H1 (cell line): ENCODE results near the gene NME4. TPM values are rescaled to one million over a fixed set of nuclear protein-coding genes. Genes with fewer than 3 reads are reported as not detected.

ENCODE experiments used
- CTCF ChIA-PET: fragments of 300-600 bp; sonication (Branson Sonifier 250); formaldehyde crosslinking; loops from one replicate; lab custom pipeline; 2021; ENCODE audit not compliant: partially characterized antibody; lab: Charles Lee
- POLR2A ChIA-PET: fragments of 300-600 bp; sonication (Branson Sonifier 250); formaldehyde crosslinking; loops from one replicate; lab custom pipeline; 2021; ENCODE audit warnings: inconsistent platforms; ENCODE audit not compliant: partially characterized antibody; lab: Charles Lee
- DNase-seq, 2 experiments: peaks; one replicate each; pipeline versions ENCODE4 v3.0.0 to v3.0.0-alpha.2; 2010 to 2022; ENCODE audit warnings: low spot score in 2 of 2, low read depth in 1 of 2, mixed read lengths in 1 of 2
- FAIRE-seq: peaks from 2 replicates; lab custom pipeline; 2011; peaks lifted over from hg19 to GRCh38; lab: Jason Lieb, UNC
- H2AFZ ChIP-seq: 2 replicates; pipeline ENCODE4 v1.8.1; 2012; ENCODE audit warnings: low read length, inconsistent platforms
- H2AK5ac ChIP-seq: 2 replicates; pipeline ENCODE4 v1.6.1; 2013; ENCODE audit warnings: low read depth, low read length
- H2BK120ac ChIP-seq: replicated peaks from 2 replicates; pipeline ENCODE3; 2013; ENCODE audit warnings: low read depth, low read length, inconsistent platforms
- H2BK12ac ChIP-seq: 2 replicates; pipeline ENCODE4 v1.6.1; 2013; ENCODE audit warnings: low read depth, low read length
- H2BK15ac ChIP-seq: 2 replicates; pipeline ENCODE4 v1.6.1; 2013; ENCODE audit warnings: low read length
- H2BK20ac ChIP-seq: 2 replicates; pipeline ENCODE4 v1.6.1; 2013; ENCODE audit warnings: low read length
- H2BK5ac ChIP-seq: 2 replicates; pipeline ENCODE4 v1.6.1; 2013; ENCODE audit warnings: low read depth, low read length
- H3K14ac ChIP-seq: 2 replicates; pipeline ENCODE4 v1.6.1; 2013; ENCODE audit warnings: inconsistent platforms; ENCODE audit not compliant: insufficient read length
- H3K18ac ChIP-seq: 2 replicates; pipeline ENCODE4 v1.6.1; 2013; ENCODE audit warnings: low read length; ENCODE audit errors: extremely low read depth
- H3K23ac ChIP-seq: 2 replicates; pipeline ENCODE4 v1.6.1; 2013; ENCODE audit warnings: inconsistent platforms; ENCODE audit not compliant: insufficient read length
- H3K23me2 ChIP-seq: 2 replicates; pipeline ENCODE4 v1.6.1; 2013; ENCODE audit warnings: low read depth, low read length
- H3K27ac ChIP-seq: 2 replicates; pipeline ENCODE4 v1.6.1; 2011; ENCODE audit warnings: low read depth, low read length, inconsistent platforms
- H3K27me3 ChIP-seq, 4 experiments: replicated peaks in 1 of 4; 1 replicate in 1 of 4; 2 replicates in 3 of 4; pipeline versions ENCODE4 v1.6.1 to v1.8.1; 2011 to 2013; ENCODE audit warnings: low read length in 3 of 4, mild to moderate bottlenecking in 3 of 4, inconsistent platforms in 2 of 4, mixed read lengths in 2 of 4, moderate library complexity in 1 of 4; ENCODE audit not compliant: control insufficient read depth in 3 of 4, insufficient read depth in 3 of 4; ENCODE audit errors: extremely low read depth in 1 of 4
- H3K36me3 ChIP-seq, 4 experiments: 2 replicates each; pipeline versions ENCODE4 v1.6.1 to v1.8.1; 2011 to 2013; ENCODE audit warnings: mild to moderate bottlenecking in 4 of 4, low read length in 3 of 4, moderate library complexity in 2 of 4, control low read depth in 1 of 4, inconsistent platforms in 1 of 4; ENCODE audit not compliant: insufficient read depth in 4 of 4, control insufficient read depth in 2 of 4
- H3K4ac ChIP-seq: replicated peaks from 2 replicates; pipeline ENCODE3; 2013; ENCODE audit warnings: low read length, low read depth, mixed read lengths, inconsistent platforms; ENCODE audit not compliant: insufficient read length
- H3K4me1 ChIP-seq, 4 experiments: replicated peaks in 1 of 4; 1 replicate in 1 of 4; 2 replicates in 3 of 4; pipeline versions ENCODE4 v1.6.1 to v1.8.1; 2011 to 2013; ENCODE audit warnings: low read length in 3 of 4, inconsistent platforms in 2 of 4, mixed read lengths in 1 of 4; ENCODE audit not compliant: insufficient read depth in 4 of 4, control insufficient read depth in 3 of 4
- H3K4me2 ChIP-seq, 2 experiments: 2 replicates each; pipeline versions ENCODE4 v1.6.1 to v1.8.1; 2011 to 2013; ENCODE audit warnings: low read depth in 2 of 2, low read length in 2 of 2, control low read depth in 1 of 2, inconsistent platforms in 1 of 2, mild to moderate bottlenecking in 1 of 2; ENCODE audit not compliant: insufficient read depth in 1 of 2
- H3K4me3 ChIP-seq, 4 experiments: fragments of 200-600, 300-600 bp in 1 of 4; sonication (generic), shearing (Covaris generic), sonication (Bioruptor Twin) in 1 of 4; 2 replicates each; pipeline versions ENCODE4 v1.5.1 to v1.8.1; 2011 to 2016; ENCODE audit warnings: low read length in 4 of 4, low read depth in 3 of 4, control low read depth in 2 of 4, inconsistent platforms in 2 of 4, mild to moderate bottlenecking in 2 of 4, mixed read lengths in 1 of 4, moderate library complexity in 1 of 4; ENCODE audit not compliant: insufficient read depth in 2 of 4; ENCODE audit errors: extremely low read depth in 1 of 4
- H3K56ac ChIP-seq: replicated peaks from 2 replicates; pipeline ENCODE3; 2013; ENCODE audit warnings: low read depth, mild to moderate bottlenecking, mixed read lengths, low read length, inconsistent platforms; ENCODE audit not compliant: insufficient read length
- H3K79me1 ChIP-seq: 2 replicates; pipeline ENCODE4 v1.6.1; 2013; ENCODE audit warnings: low read depth, low read length, control low read depth
- H3K79me2 ChIP-seq, 2 experiments: 2 replicates each; pipeline versions ENCODE4 v1.6.1 to v1.8.1; 2012 to 2013; ENCODE audit warnings: low read length in 2 of 2, mild to moderate bottlenecking in 2 of 2, inconsistent platforms in 1 of 2; ENCODE audit not compliant: insufficient read depth in 2 of 2, control insufficient read depth in 1 of 2
- H3K9ac ChIP-seq, 4 experiments: replicated peaks in 1 of 4; 1 replicate in 1 of 4; 2 replicates in 3 of 4; pipeline versions ENCODE4 v1.6.1 to v1.8.1; 2011 to 2013; ENCODE audit warnings: low read depth in 3 of 4, low read length in 3 of 4, control low read depth in 2 of 4, mild to moderate bottlenecking in 2 of 4, moderate library complexity in 2 of 4, inconsistent platforms in 1 of 4; ENCODE audit errors: extremely low read depth in 1 of 4
- H3K9me3 ChIP-seq, 2 experiments: 2 replicates each; pipeline versions ENCODE4 v1.6.1 to v1.8.1; 2012 to 2013; ENCODE audit warnings: mild to moderate bottlenecking in 2 of 2, moderate library complexity in 2 of 2, control low read depth in 1 of 2, inconsistent platforms in 1 of 2, low read depth in 1 of 2, low read length in 1 of 2, mixed read lengths in 1 of 2; ENCODE audit not compliant: insufficient read depth in 2 of 2
- H4K20me1 ChIP-seq, 2 experiments: replicated peaks in 1 of 2; 2 replicates each; pipeline versions ENCODE3 to v1.8.1; 2011 to 2013; ENCODE audit warnings: inconsistent platforms in 2 of 2, low read length in 2 of 2, mild to moderate bottlenecking in 1 of 2; ENCODE audit not compliant: insufficient read depth in 2 of 2, control insufficient read depth in 1 of 2
- H4K5ac ChIP-seq: 2 replicates; pipeline ENCODE4 v1.6.1; 2013; ENCODE audit warnings: low read length, low read depth, mixed read lengths, inconsistent platforms; ENCODE audit not compliant: insufficient read length
- H4K8ac ChIP-seq: 2 replicates; pipeline ENCODE4 v1.8.0; 2013; ENCODE audit warnings: mild to moderate bottlenecking, moderate library complexity, low read length, inconsistent platforms; ENCODE audit not compliant: insufficient read depth; ENCODE audit errors: extremely low read depth
- H4K91ac ChIP-seq: replicated peaks from 2 replicates; pipeline ENCODE3; 2013; ENCODE audit warnings: low read length, mixed read lengths, inconsistent platforms; ENCODE audit not compliant: insufficient read length
- CHD1 ChIP-seq: IDR thresholded peaks from 2 replicates; pipeline ENCODE4 v1.6.1; 2012; ENCODE audit warnings: low read depth, low read length, improper control_type of control experiment
- SAP30 ChIP-seq: fragments of 300-600 bp; sonication (generic); IDR thresholded peaks from 2 replicates; pipeline ENCODE4 v1.7.1; 2012; ENCODE audit warnings: low read length, moderate library complexity, mild to moderate bottlenecking, inconsistent platforms; ENCODE audit not compliant: insufficient read depth, insufficient replicate concordance
- WGBS, 2 experiments: shearing (Covaris generic) in 1 of 2; methylation state at CpG; one replicate each; pipeline versions ENCODE4 v1.1.6 to v1.1.7; 2013 to 2015; ENCODE audit warnings: low lambda C conversion rate in 2 of 2, mixed read lengths in 2 of 2, inconsistent platforms in 1 of 2, low coverage in 1 of 2, missing lambda C conversion rate in 1 of 2; ENCODE audit not compliant: insufficient replicate concordance in 2 of 2, insufficient coverage in 1 of 2, insufficient read length in 1 of 2; ENCODE audit errors: extremely low coverage in 1 of 2, missing lambda C conversion rate in 1 of 2; 5-methylcytosine and 5-hydroxymethylcytosine counted together
- polyA plus RNA-seq, 7 experiments: library from polyadenylated mRNA; depleted of rRNA in 3 of 7; stranded (reverse) in 5 of 7; unstranded in 2 of 7; fragments of >200 nt in 5 of 7; fragments of 200-250 nt in 2 of 7; gene quantifications; 1 replicate in 5 of 7; 2 replicates in 1 of 7; 4 replicates in 1 of 7; pipeline versions ENCODE4 v1.2.1 to v1.2.3, GENCODE V29; 2011 to 2013; ENCODE audit warnings: missing spikeins in 2 of 7, mixed read lengths in 2 of 7
- total RNA-seq: library from RNA; stranded (reverse); fragmentation: NEBNext Ultra II Directional; extraction: Animal tissue kit (Norgen Biotek cat#: 25700); gene quantifications from 2 replicates; pipeline ENCODE4 v1.2.1, GENCODE V29; 2021

The NME4 gene
- total and polyA plus RNA-seq, 2 of the 8 experiments (the other 6 are each of a cell fraction or from before 2014, with no cell fraction given) = 408 to 863 TPM

DNA sequence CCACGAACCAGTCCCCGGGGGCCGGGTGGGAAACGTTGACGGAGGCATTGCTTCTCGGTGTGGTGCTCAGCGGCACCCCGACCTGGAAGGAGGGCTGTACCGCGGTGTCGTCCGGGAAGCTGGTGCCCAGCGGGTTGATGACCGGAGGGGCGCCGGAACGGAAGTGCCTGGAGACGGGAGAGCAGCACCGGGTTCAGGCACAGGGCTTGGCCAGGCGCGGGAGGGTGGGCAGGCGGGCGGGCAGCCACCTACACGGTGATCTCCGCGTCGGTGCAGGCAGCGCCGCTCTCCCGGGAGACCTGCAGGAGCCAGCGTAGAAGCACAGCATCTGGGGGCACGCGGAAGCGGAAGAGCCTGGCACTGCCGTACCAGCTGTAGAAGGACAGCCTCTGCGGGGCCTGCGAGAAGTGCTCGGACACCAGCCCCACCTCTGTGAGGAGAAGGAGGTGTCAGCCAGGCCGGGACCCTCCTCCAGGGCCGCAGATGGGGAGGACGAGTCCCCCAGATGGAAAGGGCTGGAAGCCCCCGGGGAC is 19.5 kb upstream of the NME4 start:
- Histone ChIP-seq H2BK12ac (no peak overlapping the region), H3K4me3 (no peak overlapping the region), H3K56ac (no peak overlapping the region), H2BK120ac (no peak overlapping the region), H3K27me3 (peaks cover 0 to 3% (median under 1%) of the 10 kb centered on the region in 4 experiments; a peak in 1 of 7 replicates), H3K4me1 (peaks cover 5 to 19% (median 10%) of the 10 kb centered on the region in 4 experiments), H2AK5ac (no peak overlapping the region), H3K36me3 (peaks cover 17 to 48% (median 24%) of the 10 kb centered on the region in 4 experiments), H4K8ac (no peak overlapping the region), H3K4ac (no peak overlapping the region), H2BK5ac (no peak overlapping the region), H3K79me2 (peaks cover 0 to 24% of the 10 kb centered on the region in 2 experiments; a peak in 2 of 4 replicates), H3K27ac (no peak overlapping the region), H3K9me3 (no peaks in the 10 kb centered on the region), H2AFZ (no peak overlapping the region), H3K9ac (no peak overlapping the region), H3K79me1 (peaks cover 4% of the 10 kb centered on the region; the same call in 1 of the 2 replicates), H3K14ac (no peak overlapping the region), H3K23ac (no peak overlapping the region), H3K23me2 (peaks cover 5% of the 10 kb centered on the region; the same call in 1 of the 2 replicates), H3K18ac (no peak overlapping the region), H2BK15ac (no peak overlapping the region), H4K5ac (no peak overlapping the region), H4K20me1 (peaks cover 16 to 39% of the 10 kb centered on the region in 2 experiments), H3K4me2 (no peak overlapping the region), H4K91ac (no peak overlapping the region), H2BK20ac (no peak overlapping the region)
- WGBS, 2 experiments = 92% methylated on average over 20 of the region's 42 CpGs; no CpG with 5 or more reads in 1 of the 2 experiments
- TF ChIP-seq SAP30 (no peak), CHD1 (no peak)
- ChIA-PET POLR2A (interaction anchor here (0.6 to 1.1 kb wide), 2 partner anchors 11 to 111 kb away, joined by 3 to 4 read pairs; no protein-coding TSS in a partner anchor), CTCF (interaction anchor here (0.8 to 1.6 kb wide), 2 partner anchors 24 to 114 kb away, joined by 3 to 4 read pairs; partner anchors contain the start of gene DECR2)
- FAIRE-seq = no peak
- no peak for DNase-seq
